ENCODE measurements around the gene RBM17.
"Not testable (repeated sequence)": the region's sequence is repeated elsewhere in the genome, so short reads cannot be mapped to it uniquely, and the experiment has no call there.

The RBM17 gene

DNA sequence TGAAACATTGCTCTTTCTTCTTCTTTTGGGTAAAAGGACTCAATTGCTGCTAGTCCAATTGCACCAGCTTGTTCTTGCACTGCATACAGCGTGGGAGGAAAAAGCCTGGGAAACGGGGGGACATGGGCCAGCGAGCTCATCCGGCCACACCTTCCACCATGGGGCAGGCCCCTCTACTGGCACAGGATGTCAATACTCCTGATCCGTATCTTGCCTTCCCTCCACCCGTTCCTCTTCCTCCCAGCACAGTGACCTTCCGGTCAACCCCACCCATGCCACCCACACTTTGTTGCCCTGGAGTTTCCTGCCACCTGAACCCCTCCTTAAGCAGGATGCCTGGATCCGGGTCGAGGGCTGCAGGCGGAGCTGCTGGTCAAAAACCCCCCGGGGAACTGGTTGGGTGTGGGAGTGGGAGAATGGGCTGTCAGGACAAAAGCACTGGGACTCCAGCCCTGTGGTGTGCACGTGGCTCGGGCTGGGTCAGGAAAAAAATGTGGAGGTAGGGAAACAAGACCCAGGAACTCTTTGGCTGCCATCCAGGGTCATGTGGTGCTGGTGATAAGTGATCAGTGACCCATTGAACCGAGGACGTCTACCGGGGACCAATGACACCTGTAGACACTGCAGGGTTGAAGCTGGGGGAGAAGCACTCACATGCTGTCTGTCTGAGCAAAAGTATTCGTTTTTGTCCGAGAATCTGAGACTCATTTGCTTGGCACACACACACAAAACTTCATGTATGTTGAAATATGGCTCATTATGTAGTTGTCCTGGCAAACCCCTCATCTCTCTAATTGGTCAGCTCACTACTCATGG is 34.8 kb upstream of the RBM17 start:
- intact Hi-C loops (cut with DNase I) = no loop called here

DNA sequence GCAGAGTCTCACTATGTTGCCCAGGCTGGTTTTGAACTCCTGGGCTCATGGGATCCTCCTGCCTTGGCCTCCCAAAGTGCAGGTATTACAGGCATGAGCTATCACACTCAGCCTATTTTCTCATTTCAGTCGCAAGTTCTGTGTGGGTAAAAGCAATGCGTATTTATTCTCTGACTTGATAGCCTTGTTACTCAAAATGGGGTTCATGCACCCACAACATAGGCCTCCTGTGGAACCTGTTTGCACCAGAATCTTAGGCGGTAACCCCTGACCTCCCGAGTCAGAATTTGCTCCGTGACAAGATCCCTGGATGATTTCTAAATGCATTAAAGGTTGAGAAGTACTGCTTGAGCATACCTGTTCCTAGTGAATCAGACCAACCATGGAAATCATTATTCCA is 34.0 kb upstream of the RBM17 start:
- DNase-seq = peak in 2 of 42 donors; percentile 4 to 25
- intact Hi-C loops (cut with DNase I) = no loop called here

More for the DNA sequence above, 34.8 kb upstream of the RBM17 start:
- DNase-seq = peak in 2 of 42 donors; percentile 32 to 41

DNA sequence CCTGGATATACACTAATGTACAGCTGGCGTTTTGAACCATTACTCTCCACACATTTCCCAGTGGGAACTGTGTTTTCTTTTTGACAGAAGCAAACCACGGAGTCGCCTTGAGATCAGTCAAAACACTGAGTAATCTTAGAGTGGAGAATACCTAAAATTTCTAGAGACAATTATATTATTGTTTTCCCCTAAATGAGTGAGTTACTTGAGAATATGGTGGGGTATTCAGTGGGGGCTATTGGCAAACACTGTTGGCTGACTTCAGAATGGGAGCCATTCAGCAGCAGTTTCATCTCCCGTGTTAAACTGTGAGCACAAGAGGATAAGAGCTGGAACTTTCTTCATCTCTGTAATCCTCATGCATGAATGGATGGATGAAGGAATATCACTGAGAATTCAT is 32.9 kb upstream of the RBM17 start:
- intact Hi-C loops (cut with DNase I) = no loop called here

DNA sequence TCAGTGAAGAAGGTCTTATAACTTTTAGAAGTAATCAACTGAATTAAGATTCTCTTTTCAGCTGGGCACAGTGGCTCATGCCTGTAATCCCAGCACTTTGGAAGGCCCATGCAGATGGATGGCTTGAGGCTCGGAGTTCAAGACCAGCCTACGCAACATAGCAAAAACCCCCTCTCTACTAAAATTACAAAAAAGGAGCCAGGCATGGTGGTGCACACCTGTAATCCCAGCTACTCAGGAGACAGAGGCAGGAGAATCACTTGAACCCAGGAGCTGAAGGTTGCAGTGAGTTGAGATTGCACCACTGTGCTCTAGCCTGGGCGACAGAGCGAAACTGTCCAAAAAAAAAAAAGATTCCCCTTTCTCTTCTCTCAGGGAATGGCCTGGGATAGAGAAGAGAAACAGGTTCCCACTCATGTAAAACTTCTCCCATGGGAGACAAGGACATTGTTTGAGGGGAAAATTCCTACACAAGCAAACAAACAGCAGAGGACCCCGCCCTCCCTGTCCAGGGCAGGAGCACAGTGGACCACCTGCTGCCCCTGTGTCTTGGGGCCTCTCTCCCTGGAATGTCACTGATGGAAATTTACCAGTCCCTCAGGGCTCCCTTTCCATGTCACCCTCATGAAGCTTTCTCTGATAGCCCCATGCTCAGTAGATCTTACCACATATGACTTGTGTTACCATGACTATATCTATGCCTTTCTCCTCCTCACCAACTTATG is 32.3 kb upstream of the RBM17 start:
- DNase-seq = peak in 2 of 42 donors; percentile 17 to 23
- intact Hi-C loops (cut with DNase I) = no loop called here

More for the DNA sequence above, 32.9 kb upstream of the RBM17 start:
- DNase-seq = peak in 2 of 42 donors; percentile 8 to 12

DNA sequence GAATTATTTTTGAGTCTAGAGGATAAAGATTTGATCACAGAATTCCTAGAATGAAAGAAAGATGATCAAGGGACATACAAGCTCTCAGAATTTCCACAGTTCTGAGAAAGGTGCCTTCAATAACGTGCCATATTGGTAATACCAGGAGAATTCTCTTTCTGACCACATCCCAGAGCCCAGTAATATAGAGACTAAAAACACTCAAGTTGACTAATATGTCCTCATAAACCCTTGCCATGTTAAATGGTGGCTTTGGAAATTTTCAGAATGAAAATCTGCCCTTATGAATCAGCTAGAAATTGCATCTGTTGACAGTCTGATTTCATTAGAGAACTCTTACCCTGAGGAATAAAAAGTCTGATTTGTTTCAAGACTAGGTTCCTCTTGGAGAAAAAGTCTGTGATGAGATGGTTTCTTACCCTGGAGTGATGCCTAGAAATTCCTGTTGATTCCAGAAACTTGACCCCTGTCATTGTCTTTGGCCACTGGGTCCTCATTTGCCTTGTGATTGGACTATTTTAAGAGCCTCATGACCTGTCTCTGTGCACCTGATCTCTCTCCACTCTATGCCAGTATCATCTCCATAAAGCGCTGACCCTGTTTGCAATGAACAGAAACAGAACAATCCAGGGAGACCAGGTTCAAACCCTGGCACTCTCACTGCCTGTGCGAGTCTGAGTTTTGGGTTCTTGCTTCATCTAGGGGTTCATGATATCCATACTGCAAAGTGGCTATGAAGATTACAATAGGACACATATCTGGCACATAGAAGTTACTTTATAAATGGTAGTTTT is 30.0 kb upstream of the RBM17 start:
- intact Hi-C loops (cut with DNase I) = no loop called here
- no peak for DNase-seq

DNA sequence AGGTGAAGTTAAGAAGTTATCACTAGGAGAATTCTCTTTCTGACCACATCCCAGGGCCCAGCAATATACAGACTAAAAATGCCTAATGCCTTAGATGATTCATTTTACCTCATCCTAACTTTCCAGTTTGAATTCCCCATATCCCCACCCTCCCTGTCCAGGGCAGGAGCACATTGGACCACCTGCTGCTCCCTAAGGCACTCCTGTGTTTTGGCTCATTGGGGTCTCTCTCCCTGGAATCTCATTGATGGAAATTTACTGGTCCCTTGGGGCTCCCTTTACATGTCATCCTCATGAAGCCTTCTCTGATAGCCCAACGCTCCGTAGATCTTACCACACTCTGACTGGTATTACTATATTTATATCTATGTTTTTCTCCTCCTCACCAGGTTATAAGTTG is 29.3 kb upstream of the RBM17 start:
- intact Hi-C loops (cut with DNase I) = no loop called here

DNA sequence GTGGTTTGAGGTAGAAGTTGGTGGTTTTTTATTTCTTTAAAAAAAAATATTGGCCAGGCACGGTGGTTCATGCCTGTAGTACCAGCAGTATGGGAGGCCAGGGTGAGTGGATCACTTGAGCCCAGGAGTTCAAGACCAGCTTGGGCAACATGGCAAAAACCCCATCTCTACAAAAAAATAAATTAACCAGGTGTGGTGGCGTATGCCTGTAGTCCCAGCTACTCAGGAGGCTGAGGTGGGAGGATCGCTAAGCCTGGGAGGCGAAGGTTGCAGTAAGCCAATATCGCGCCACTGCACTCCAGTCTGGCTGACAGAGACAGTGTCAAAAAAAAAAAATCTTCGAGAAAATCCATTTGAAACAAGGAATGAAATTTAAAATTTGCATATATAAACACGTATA is 27.8 kb upstream of the RBM17 start:
- intact Hi-C loops (cut with DNase I) = no loop called here
- DNase-seq = no peak

More for the DNA sequence above, 29.3 kb upstream of the RBM17 start:
- no peak for DNase-seq

DNA sequence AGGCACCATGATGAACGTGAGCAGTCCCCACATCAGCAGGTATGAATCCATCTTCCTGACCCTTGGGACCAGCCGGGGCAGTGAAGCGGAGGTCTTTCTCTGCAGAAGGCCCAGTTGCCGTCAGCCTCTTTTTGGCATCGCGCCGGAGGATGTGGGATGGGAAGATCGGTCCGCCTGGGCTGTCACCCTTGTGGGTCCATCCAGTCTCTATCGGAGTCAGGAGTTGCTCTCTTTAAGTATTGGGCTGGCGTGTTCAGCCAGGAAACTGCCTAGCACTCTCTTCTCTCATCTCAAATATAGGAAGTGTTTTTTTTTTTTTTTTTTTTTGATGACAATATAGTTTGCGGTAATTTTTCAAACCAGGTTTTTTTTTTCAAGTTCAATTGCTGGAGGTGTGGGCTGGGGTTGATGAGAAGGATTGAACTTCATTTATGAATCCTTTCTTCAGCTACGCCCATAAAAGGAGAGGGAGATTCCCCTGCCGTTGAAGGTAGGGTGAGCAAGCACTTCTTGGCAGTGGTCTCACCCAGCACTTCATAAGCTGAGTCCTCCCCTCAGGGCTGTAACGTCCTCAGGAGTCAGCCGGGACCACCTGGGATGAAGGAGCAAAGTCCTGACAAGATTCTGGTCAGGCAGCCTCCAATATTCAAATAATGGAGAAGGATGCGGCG is 26.6 kb upstream of the RBM17 start, which contains the start of gene IL2RA:
Gene IL2RA, minus strand, starts transcription at position 267 of the 671 bp plus-strand sequence. Its CDS starts 216 bp downstream, at position 51.
- intact Hi-C loops (cut with DNase I) = no loop called here
- peak in 2 of 42 donors; percentile 28 to 35 for DNase-seq

DNA sequence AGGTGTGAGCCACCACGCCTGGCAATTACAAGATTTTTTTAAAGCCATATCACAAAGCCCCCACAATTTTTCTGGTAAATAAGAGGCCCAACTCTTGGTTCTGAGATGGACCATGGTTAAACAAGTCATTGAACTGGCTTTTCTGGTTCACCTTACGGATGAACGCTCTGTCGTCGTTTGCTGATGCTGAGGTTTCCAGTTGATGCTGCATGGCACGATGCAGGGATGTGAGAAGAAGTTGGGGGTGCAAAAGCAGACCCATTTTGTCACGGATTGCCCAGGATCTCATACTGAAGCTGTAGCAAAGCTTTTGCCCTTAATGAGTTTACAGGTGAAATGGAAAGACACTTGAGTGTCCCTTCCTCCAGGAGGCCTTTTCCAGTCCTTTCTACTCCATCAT is 24.7 kb upstream of the RBM17 start:
- DNase-seq = peak in 1 of 42 donors; percentile 4
- intact Hi-C loops (cut with DNase I) = no loop called here

DNA sequence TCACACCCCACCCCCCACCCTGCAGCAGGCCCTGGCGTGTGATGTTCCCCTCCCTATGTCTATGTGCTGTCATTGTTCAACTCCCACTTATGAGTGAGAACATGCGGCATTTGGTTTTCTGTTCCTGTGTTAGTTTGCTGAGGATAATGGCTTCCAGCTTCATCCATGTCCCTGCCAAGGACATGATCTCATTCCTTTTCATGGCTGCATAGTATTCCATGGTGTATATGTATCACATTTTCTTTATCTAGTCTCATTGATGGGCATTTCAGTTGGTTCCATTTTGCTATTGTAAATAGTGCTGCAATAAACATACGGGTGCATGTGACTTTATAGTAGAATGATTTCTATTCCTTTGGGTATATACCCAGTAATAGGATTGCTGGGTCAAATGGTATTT is 24.1 kb upstream of the RBM17 start:
- peak in 1 of 42 donors; percentile 2 for DNase-seq

DNA sequence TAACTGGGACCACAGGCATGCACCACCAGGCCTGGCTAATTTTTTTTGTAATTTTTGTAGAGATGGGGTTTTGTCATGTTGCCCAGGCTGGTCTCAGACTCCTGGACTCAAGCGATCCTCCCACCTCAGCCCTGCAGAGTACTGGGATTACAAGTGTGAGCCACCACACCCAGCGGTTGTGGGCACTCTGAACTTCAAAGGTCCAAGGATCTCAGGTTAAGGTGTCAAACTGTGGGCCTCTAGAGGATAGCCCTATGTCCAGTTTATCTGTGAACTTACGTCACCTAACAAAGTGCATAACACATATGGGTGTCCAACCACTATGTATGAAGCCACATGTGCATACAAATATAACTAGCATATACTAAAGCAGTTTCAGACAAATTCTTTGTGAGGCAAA is 23.4 kb upstream of the RBM17 start:
- DNase-seq = peak in 2 of 42 donors; percentile 1 to 23
- intact Hi-C loops (cut with DNase I) = no loop called here

More for the DNA sequence above, 24.1 kb upstream of the RBM17 start:
- intact Hi-C loops (cut with DNase I) = not testable (repeated sequence)

DNA sequence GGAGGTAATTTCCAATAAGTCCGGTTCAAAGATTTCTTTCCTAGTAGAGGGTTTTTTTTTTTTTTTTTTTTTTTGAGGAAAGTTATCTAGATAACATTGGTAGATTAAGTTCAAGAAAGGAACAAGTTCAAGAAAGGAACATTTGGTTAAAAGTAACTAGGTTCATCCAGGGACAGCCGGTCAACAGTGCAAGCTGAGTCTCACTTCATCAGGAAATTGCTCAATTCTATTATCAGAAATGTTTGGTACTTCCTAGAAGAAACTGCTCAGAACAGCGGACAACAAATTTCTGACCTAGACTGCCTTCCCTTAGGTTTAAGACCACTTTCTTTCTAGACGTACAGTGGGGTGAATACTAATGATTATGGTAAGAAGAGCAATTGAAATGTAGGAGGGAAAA is 23.0 kb upstream of the RBM17 start:
- intact Hi-C loops (cut with DNase I) = no loop called here

DNA sequence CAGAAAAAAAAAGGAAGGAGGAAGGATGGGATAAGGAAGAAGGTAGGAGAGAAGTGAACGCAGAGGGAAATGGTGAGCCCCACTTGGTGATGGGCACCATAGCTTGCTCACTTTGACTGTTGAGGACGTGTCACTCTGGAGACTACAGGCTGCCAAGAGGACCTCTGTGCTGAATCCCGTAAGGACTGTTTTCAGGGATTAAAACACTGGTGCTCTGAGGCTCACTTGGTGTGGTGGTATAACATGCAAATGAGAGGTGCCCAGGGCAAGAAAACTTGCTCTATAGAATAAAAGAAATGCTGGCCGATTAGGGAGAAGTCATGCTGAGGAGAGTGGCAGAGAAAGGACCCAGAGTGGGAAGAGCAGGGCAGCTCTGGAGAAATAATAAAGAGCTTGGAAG is 21.4 kb upstream of the RBM17 start:
- intact Hi-C loops (cut with DNase I) = no loop called here

More for the DNA sequence above, 23.0 kb upstream of the RBM17 start:
- peak in 1 of 42 donors; percentile 15 for DNase-seq

DNA sequence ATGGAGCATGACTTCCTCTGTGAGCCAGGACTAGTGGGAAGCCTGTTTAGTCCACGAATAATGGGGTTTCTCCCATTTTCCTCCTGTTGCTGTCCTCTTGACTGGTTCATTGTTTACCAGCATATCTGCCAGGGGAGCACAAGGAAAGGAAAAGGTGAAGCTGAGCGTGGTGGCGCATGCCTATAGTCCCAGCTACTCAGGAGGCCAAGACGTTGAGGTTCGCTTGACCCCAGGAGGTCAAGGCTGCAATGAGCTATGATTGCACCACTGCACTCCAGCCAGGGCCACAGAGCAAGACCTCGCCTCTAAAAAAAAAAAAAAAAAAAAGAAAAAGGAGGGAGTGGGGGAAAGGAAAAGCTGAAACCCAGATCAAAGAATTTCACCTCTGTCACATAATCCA is 20.8 kb upstream of the RBM17 start:
- no peak for DNase-seq
- intact Hi-C loops (cut with DNase I) = no loop called here

More for the DNA sequence above, 21.4 kb upstream of the RBM17 start:
- no peak for DNase-seq

DNA sequence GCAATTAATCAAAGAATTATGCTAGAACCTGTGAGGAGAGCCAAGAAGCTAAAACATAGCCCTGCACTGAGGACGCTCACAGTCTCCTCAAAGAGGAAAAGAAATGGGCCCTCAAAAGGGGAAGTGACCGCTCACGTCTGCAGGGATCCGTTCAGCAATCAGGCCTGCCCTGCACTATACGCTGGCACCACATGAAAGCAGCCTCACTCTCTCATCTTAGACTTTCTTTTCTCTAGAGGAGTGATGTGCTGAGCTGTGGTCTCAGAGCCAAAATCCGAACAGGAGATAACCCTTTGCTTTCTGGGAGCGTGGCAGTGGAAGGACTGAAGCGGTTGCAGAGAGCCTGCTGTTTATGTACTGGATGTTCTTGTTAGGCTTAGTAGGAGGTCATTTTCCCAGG is 20.4 kb upstream of the RBM17 start:
- intact Hi-C loops (cut with DNase I) = no loop called here
- peak in 8 of 42 donors; percentile 24 to 47 (median 26) for DNase-seq

DNA sequence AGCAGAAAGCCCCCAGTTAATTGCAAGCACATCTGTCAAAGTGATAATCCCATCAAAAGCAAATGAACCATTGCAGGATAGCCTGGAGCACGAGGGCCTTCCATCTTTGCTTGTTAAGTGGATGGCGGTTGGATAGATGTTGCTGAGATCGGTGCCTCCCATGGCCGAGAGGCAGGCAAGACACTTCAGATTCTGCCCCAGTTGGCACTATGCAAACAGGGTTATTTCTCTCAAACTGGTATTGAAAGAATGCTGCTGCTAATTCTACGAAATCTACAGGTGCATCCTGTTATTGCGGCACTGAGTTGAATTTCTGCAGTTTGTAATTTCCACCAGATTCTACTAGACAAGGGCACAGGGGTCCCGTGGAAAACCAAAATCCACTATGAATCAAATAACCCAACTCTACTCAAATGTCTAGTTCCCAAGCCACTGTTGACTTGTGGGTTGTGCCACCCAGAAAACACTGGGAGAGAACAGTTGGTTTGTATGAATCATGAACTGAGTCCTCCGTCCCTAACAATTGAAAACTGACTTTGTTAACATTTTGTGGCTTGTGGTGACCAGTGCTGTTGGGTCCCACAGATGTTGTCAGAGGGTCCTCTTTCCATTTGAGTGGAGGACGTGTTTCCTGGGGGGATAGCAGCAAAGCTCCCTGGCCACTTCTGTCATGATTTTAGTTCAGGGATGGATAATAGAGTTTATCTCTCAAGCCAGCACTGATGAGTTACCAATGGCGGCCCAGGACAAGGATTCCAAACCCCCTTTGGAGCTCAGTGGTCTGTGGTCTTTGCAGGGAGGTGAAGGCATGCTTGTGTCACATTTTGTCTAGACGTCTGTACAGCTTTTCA is 19.5 kb upstream of the RBM17 start:
- no peak for DNase-seq

DNA sequence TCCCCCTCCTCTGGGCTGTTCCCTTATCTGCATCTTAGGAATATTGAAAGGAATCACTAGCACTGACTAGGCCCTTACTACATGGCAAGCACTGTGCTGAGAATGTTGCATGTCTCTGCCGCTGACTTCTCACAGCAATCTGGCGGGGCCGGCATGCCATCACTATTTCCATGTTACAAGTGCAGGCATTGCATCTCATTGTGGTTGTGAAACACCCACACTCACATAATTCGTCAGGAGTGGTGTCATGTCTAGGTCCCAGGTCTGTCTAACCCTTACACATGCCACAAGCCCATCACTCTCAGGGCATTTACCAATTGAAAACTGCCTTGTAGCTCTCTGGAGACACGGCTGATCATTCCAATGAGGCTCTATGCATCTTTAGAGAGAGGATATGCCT is 18.2 kb upstream of the RBM17 start:
- peak in 1 of 42 donors; percentile 1 for DNase-seq
- intact Hi-C loops (cut with DNase I) = no loop called here

More for the DNA sequence above, 19.5 kb upstream of the RBM17 start:
- intact Hi-C loops (cut with DNase I) = no loop called here
